Erythroblast (primary cell): ENCODE results near the gene TSNAXIP1.

Experiments
- GATA1 ChIP-seq: IDR thresholded peaks from 2 replicates; pipeline ENCODE4 v1.6.1; 2011; ENCODE audit warnings: low read depth, mild to moderate bottlenecking, control low read depth, low read length, moderate library complexity
- POLR2A ChIP-seq: IDR thresholded peaks from 2 replicates; pipeline ENCODE4 v1.6.1; 2011; ENCODE audit warnings: mild to moderate bottlenecking, low read length

DNA sequence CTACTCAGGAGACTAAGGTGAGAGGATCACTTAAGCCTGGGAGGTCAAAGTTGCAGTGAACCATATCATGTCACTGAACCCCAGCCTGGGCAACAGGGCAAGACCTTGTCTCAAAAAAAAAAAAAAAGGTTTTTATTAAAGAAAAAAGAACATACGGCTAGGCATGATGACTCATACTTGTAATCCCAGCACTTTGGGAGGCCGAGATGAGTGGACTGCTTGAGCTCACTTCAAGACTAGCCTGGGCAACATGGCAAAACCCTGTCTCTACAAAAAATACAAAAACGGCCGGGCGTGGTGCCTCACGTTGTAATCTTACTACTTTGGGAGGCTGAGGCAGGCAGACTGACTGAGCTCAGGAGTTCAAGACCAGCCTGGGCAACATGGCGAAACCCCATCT is 38.7 kb upstream of the TSNAXIP1 start:
- TF ChIP-seq POLR2A (no peak), GATA1 (no peak)
